Testis (tissue), 2 donors: ENCODE measurements around the gene SLC16A13.

Experiments used
- CTCF ChIP-seq, 3 experiments: fragments of 450-650 bp in 2 of 3; fragments of 200-600 bp in 1 of 3; sonication (generic) in 1 of 3; IDR thresholded peaks; one replicate each; pipeline ENCODE4 v1.5.1; 2016 to 2019; ENCODE audit warnings: antibody characterized with exemption in 3 of 3, mild to moderate bottlenecking in 2 of 3, moderate library complexity in 1 of 3
- POLR2A ChIP-seq: fragments of 450-650 bp; IDR thresholded peaks from one replicate; pipeline ENCODE4 v1.6.1; 2017; ENCODE audit warnings: antibody characterized with exemption, mild to moderate bottlenecking, moderate library complexity

- TF ChIP-seq CTCF (IDR thresholded peaks at IDR 0.05) (no peak), POLR2A (no peak)
These were observed 44.0 kb downstream of the SLC16A13 start, which contains the start of gene CLEC10A for GRCh38 chr17:7079581-7080455.
